OCI-LY3 (cell line): Measurements from ENCODE around the gene NPLOC4.

Source experiments
- H2AFZ ChIP-seq: fragments of 200-600, 300-600 bp; shearing (Covaris generic); 2 replicates; pipeline ENCODE4 v1.6.0; 2014; ENCODE audit warnings: antibody characterized with exemption, low read depth, low read length
- H3K27ac ChIP-seq: fragments of 200-600, 300-600 bp; sonication (generic); 2 replicates; pipeline ENCODE4 v1.5.1; 2014; ENCODE audit warnings: mild to moderate bottlenecking, low read length, moderate library complexity, mixed read lengths
- H3K27me3 ChIP-seq: fragments of 200-600, 300-600 bp; sonication (generic); 2 replicates; pipeline ENCODE4 v1.6.1; 2014; ENCODE audit warnings: low read depth, low read length, mixed read lengths
- H3K36me3 ChIP-seq: fragments of 200-600, 300-600 bp; sonication (generic); replicated peaks from 2 replicates; pipeline ENCODE3; 2014; ENCODE audit warnings: low read depth, low read length, mixed read lengths
- H3K4me1 ChIP-seq: fragments of 300-600, 200-600 bp; sonication (generic); 2 replicates; pipeline ENCODE4 v1.6.1; 2014; ENCODE audit warnings: low read length, mixed read lengths
- H3K4me2 ChIP-seq: fragments of 200-600, 300-600 bp; sonication (generic); 2 replicates; pipeline ENCODE4 v1.6.1; 2014; ENCODE audit warnings: low read length, mixed read lengths
- H3K4me3 ChIP-seq: fragments of 300-600, 200-600 bp; sonication (generic); 2 replicates; pipeline ENCODE4 v1.5.1; 2014; ENCODE audit warnings: antibody characterized with exemption, mild to moderate bottlenecking, low read length, moderate library complexity
- H3K79me2 ChIP-seq: fragments of 300-600, 200-600 bp; shearing (Covaris generic); 2 replicates; pipeline ENCODE4 v1.6.1; 2014; ENCODE audit warnings: mild to moderate bottlenecking, low read length, mixed read lengths
- H3K9ac ChIP-seq: fragments of 300-600, 200-600 bp; shearing (Covaris generic); 2 replicates; pipeline ENCODE4 v1.6.0; 2014; ENCODE audit warnings: mild to moderate bottlenecking, low read length, moderate library complexity
- H3K9me3 ChIP-seq: fragments of 200-600, 300-600 bp; shearing (Covaris generic); 2 replicates; pipeline ENCODE4 v1.6.1; 2014; ENCODE audit warnings: low read length, mixed read lengths; ENCODE audit not compliant: insufficient read depth
- H4K20me1 ChIP-seq: fragments of 200-600, 300-600 bp; sonication (generic); 2 replicates; pipeline ENCODE4 v1.6.1; 2016; ENCODE audit warnings: low read length, mixed read lengths; ENCODE audit not compliant: insufficient read depth
- CTCF ChIP-seq: fragments of 200-600, 300-600 bp; sonication (generic); IDR thresholded peaks from 2 replicates; pipeline ENCODE4 v1.5.1; 2014; ENCODE audit warnings: antibody characterized with exemption, low read length, low read depth
- EZH2phosphoT487 ChIP-seq: fragments of 200-600 bp; shearing (Covaris generic); IDR thresholded peaks from 2 replicates; pipeline ENCODE4 v1.6.1; 2018; ENCODE audit warnings: antibody characterized with exemption, mixed run types, low read depth

The NPLOC4 gene

DNA sequence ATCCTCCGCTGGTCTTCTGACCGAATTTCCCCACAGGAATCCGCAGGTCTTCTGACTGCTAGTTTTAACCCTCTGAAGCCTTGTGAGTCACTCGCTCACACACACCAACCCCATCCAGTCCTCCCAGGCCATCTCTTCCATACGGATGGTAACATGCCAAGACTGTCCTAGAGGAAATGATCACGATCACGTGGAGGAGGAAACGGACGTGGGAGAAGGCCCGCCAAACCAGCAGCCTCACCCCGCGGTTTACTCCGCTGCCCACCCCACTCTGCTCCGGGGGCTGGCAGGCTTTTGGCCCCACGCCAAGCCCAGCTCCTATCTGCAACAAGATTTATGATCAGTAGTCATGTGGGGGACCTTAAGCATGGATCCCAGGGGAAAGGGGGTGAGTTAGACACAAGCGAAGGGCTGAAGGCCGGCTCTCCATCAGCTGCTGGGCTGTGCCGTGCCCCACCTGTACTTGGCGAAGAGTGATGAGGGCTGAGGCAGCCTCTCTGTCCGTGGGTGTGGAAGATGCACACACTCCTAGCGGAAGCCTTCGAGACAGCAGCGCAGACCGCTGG, 83.2 kb downstream of the NPLOC4 start:
- no peaks in the 10 kb centered on the region for H3K9me3 ChIP-seq
- H3K79me2 ChIP-seq: peaks cover 20% of the 10 kb centered on the region
- H3K4me1 ChIP-seq: peaks cover 15% of the 10 kb centered on the region
- no peaks in the 10 kb centered on the region for H3K27me3 ChIP-seq
- H3K4me3 ChIP-seq: peak overlapping the region; percentile 83
- H2AFZ ChIP-seq: no peak overlapping the region
- peaks cover 17% of the 10 kb centered on the region for H3K36me3 ChIP-seq
- TF ChIP-seq CTCF: no peak
- TF ChIP-seq EZH2phosphoT487: no peak
- H3K27ac ChIP-seq: peak overlapping the region; percentile 66
- no peaks in the 10 kb centered on the region for H4K20me1 ChIP-seq
- peak overlapping the region; percentile 81 for H3K9ac ChIP-seq
- peak overlapping the region; percentile 94 for H3K4me2 ChIP-seq

DNA sequence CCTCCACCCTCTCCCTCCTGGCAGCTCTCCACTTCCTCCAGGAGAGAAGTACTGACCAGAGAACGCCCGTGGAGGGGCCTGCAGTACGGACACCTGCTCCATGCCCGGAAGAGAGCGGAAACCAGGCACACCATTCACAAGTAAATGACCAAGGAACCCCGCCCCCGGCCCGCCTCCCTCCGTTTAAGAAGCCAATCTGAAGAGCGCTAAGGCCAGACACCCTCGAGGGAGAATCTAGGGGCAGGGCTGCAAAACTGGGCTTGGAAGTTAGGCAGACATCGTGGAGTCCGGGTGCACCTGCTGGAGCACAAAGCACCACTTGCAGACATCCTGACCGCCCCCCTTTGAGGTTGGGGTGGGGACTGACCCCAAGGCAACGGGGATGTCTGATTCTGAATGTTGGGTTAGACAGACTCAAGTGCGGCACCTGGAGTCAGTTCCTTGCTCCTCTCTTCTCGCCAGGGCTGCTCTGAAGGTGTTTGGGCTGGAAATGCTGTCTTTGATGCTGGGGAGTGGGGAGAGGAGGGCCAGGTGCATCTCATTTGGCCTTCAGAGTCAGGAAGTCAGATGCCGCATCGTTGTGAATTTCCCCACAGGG, 83.8 kb downstream of the NPLOC4 start:
- Histone ChIP-seq H3K9me3 (no peaks in the 10 kb centered on the region), H3K36me3 (peaks cover 17% of the 10 kb centered on the region), H3K27me3 (no peaks in the 10 kb centered on the region), H3K9ac (peak overlapping the region; percentile 81), H3K4me1 (peaks cover 15% of the 10 kb centered on the region), H3K4me2 (peak overlapping the region; percentile 94), H3K4me3 (peak overlapping the region; percentile 83), H3K79me2 (peaks cover 20% of the 10 kb centered on the region), H3K27ac (peak overlapping the region; percentile 66), H2AFZ (peak overlapping the region; percentile 54; the same call in 1 of the 2 replicates), H4K20me1 (no peaks in the 10 kb centered on the region)
- TF ChIP-seq EZH2phosphoT487: no peak
- peak; percentile 43 for TF ChIP-seq CTCF

GRCh38 chr17:81552244-81553017, 84.5 kb downstream of the NPLOC4 start, which contains the start of gene FAAP100:
TSS of gene FAAP100 (minus strand) at chr17:81552353. CDS start at chr17:81552330, 23 bp downstream.
- no peaks in the 10 kb centered on the region for H3K27me3 ChIP-seq

More at GRCh38 chr17:81552244-81553017, 84.5 kb downstream of the NPLOC4 start, which contains the start of gene FAAP100:
- Histone ChIP-seq H4K20me1 (no peaks in the 10 kb centered on the region), H3K9ac (peak within 1 kb of the TSS; percentile 81), H3K9me3 (no peaks in the 10 kb centered on the region), H3K36me3 (peaks cover 17% of the 10 kb centered on the region), H2AFZ (peak within 1 kb of the TSS; percentile 54; the same call in 1 of the 2 replicates), H3K4me3 (peak within 1 kb of the TSS; percentile 83), H3K4me2 (peak within 1 kb of the TSS; percentile 99), H3K79me2 (peaks cover 20% of the 10 kb centered on the region), H3K27ac (peak within 1 kb of the TSS; percentile 66), H3K4me1 (peaks cover 15% of the 10 kb centered on the region)
- TF ChIP-seq CTCF (no peak), EZH2phosphoT487 (no peak)
